Left renal pelvis (tissue), 4 donors: ENCODE data around the gene CHD6. TPM values are rescaled to one million over a fixed set of nuclear protein-coding genes. Genes with fewer than 3 reads are reported as not detected.

ENCODE experiments used
- DNase-seq, 4 donors: peaks; one replicate each; pipeline ENCODE4 v3.0.0-alpha.2; 2013; ENCODE audit warnings: low read depth in 4 of 4, low spot score in 3 of 4
- polyA plus RNA-seq, 4 donors: library from polyadenylated mRNA; unstranded; fragments of 120-200 nt; gene quantifications; one replicate each; pipeline ENCODE4 v1.2.1, GENCODE V29; 2013; ENCODE audit not compliant: insufficient read length in 4 of 4

Gene CHD6
- polyA plus RNA-seq, 4 donors: 41.3 to 53.4 (median 52.0) TPM

GRCh38 chr20:41358717-41359116, 259.5 kb downstream of the CHD6 start:
- DNase-seq: no peak

- no peak for DNase-seq
Measured at GRCh38 chr20:41358230-41358629, 259.9 kb downstream of the CHD6 start.

- DNase-seq: no peak
Measured at GRCh38 chr20:41357424-41358163, 260.6 kb downstream of the CHD6 start.

- no peak for DNase-seq
Measured at GRCh38 chr20:41356951-41357350, 261.2 kb downstream of the CHD6 start.

GRCh38 chr20:41355598-41356203, 262.5 kb downstream of the CHD6 start:
- DNase-seq: no peak

GRCh38 chr20:41355192-41355591, 263.0 kb downstream of the CHD6 start:
- no peak for DNase-seq

GRCh38 chr20:41353530-41353929, 264.6 kb downstream of the CHD6 start:
- DNase-seq: no peak

- no peak for DNase-seq
Measured at GRCh38 chr20:41352666-41353065, 265.5 kb downstream of the CHD6 start.

- DNase-seq: no peak
Measured at GRCh38 chr20:41352106-41352505, 266.1 kb downstream of the CHD6 start.
